ENCODE results near the gene IRX3.
A peak's percentile ranks its signal among the peaks of the same experiment; 100 is the strongest.

The IRX3 gene

GRCh38 chr16:54288835-54289241, 2.3 kb upstream of the IRX3 start:
- Histone ChIP-seq H3K9me3 (ENCODE audit: low read depth, low read length) (no peaks in the 10 kb centered on the region), H3K27ac (no peak overlapping the region), H3K36me3 (ENCODE audit: insufficient read depth, low read length) (no peaks in the 10 kb centered on the region), H3K4me3 (no peak overlapping the region), H3K9ac (ENCODE audit: insufficient read length) (no peak overlapping the region)
- no peak for DNase-seq (ENCODE audit: low read depth, low spot score)
- TF ChIP-seq EZH2 (IDR thresholded peaks at IDR 0.05) = no peak
- TF ChIP-seq FOXP2 (optimal IDR thresholded peaks at IDR 0.05; ENCODE audit: control extremely low read depth, extremely low read length, insufficient read depth) = no peak
- no peak for TF ChIP-seq POLR2AphosphoS5 (IDR thresholded peaks at IDR 0.05; ENCODE audit: borderline replicate concordance, low read depth, low read length)

GRCh38 chr16:54288030-54288834, 1.6 kb upstream of the IRX3 start:
- Histone ChIP-seq H3K4me3 (no peak overlapping the region), H3K36me3 (ENCODE audit: insufficient read depth, low read length) (no peaks in the 10 kb centered on the region), H3K27ac (no peak overlapping the region), H3K9ac (ENCODE audit: insufficient read length) (no peak overlapping the region), H3K9me3 (ENCODE audit: low read depth, low read length) (no peaks in the 10 kb centered on the region)
- DNase-seq (ENCODE audit: low read depth, low spot score) = no peak
- TF ChIP-seq EZH2 (IDR thresholded peaks at IDR 0.05) = no peak
- TF ChIP-seq POLR2AphosphoS5 (IDR thresholded peaks at IDR 0.05; ENCODE audit: borderline replicate concordance, low read depth, low read length) = no peak
- no peak for TF ChIP-seq FOXP2 (optimal IDR thresholded peaks at IDR 0.05; ENCODE audit: control extremely low read depth, extremely low read length, insufficient read depth)

GRCh38 chr16:54287131-54288029, 793 bp upstream of the IRX3 start:
- H3K27ac ChIP-seq = no peak overlapping the region

GRCh38 chr16:54286090-54286365, 559 bp downstream of the IRX3 start:
- Histone ChIP-seq H3K9me3 (ENCODE audit: low read depth, low read length) (no peaks in the 10 kb centered on the region), H3K36me3 (ENCODE audit: insufficient read depth, low read length) (no peaks in the 10 kb centered on the region), H3K4me3 (peak overlapping the region; percentile 87), H3K27ac (no peak overlapping the region), H3K9ac (ENCODE audit: insufficient read length) (peak overlapping the region; percentile 64)
- no peak for DNase-seq (ENCODE audit: low read depth, low spot score)
- TF ChIP-seq POLR2AphosphoS5 (IDR thresholded peaks at IDR 0.05; ENCODE audit: borderline replicate concordance, low read depth, low read length) = no peak

More at GRCh38 chr16:54287131-54288029, 793 bp upstream of the IRX3 start:
- no peak for DNase-seq (ENCODE audit: low read depth, low spot score)
- peak overlapping the region; percentile 71 for H3K9ac ChIP-seq (ENCODE audit: insufficient read length)
- no peaks in the 10 kb centered on the region for H3K36me3 ChIP-seq (ENCODE audit: insufficient read depth, low read length)
- peak overlapping the region; percentile 87 for H3K4me3 ChIP-seq
- TF ChIP-seq FOXP2 (optimal IDR thresholded peaks at IDR 0.05; ENCODE audit: control extremely low read depth, extremely low read length, insufficient read depth) (no peak), EZH2 (IDR thresholded peaks at IDR 0.05) (no peak), POLR2AphosphoS5 (IDR thresholded peaks at IDR 0.05; ENCODE audit: borderline replicate concordance, low read depth, low read length) (no peak)
- H3K9me3 ChIP-seq (ENCODE audit: low read depth, low read length) = no peaks in the 10 kb centered on the region

GRCh38 chr16:54285414-54286089, 1.0 kb downstream of the IRX3 start:
- Histone ChIP-seq H3K36me3 (ENCODE audit: insufficient read depth, low read length) (no peaks in the 10 kb centered on the region), H3K9me3 (ENCODE audit: low read depth, low read length) (no peaks in the 10 kb centered on the region), H3K9ac (ENCODE audit: insufficient read length) (no peak overlapping the region), H3K27ac (no peak overlapping the region), H3K4me3 (peak overlapping the region; percentile 87)
- TF ChIP-seq EZH2 (IDR thresholded peaks at IDR 0.05) (no peak), POLR2AphosphoS5 (IDR thresholded peaks at IDR 0.05; ENCODE audit: borderline replicate concordance, low read depth, low read length) (no peak), FOXP2 (optimal IDR thresholded peaks at IDR 0.05; ENCODE audit: control extremely low read depth, extremely low read length, insufficient read depth) (no peak)
- no peak for DNase-seq (ENCODE audit: low read depth, low spot score)

GRCh38 chr16:54284931-54285413, 1.6 kb downstream of the IRX3 start:
- H3K9me3 ChIP-seq (ENCODE audit: low read depth, low read length) = no peaks in the 10 kb centered on the region
- no peak for TF ChIP-seq POLR2AphosphoS5 (IDR thresholded peaks at IDR 0.05; ENCODE audit: borderline replicate concordance, low read depth, low read length)
- TF ChIP-seq EZH2 (IDR thresholded peaks at IDR 0.05) = no peak
- TF ChIP-seq FOXP2 (optimal IDR thresholded peaks at IDR 0.05; ENCODE audit: control extremely low read depth, extremely low read length, insufficient read depth) = no peak
- H3K27ac ChIP-seq = no peak overlapping the region
- no peak overlapping the region for H3K9ac ChIP-seq (ENCODE audit: insufficient read length)
- no peak for DNase-seq (ENCODE audit: low read depth, low spot score)
- no peaks in the 10 kb centered on the region for H3K36me3 ChIP-seq (ENCODE audit: insufficient read depth, low read length)
- peak overlapping the region; percentile 87 for H3K4me3 ChIP-seq

- H3K4me3 ChIP-seq = peak overlapping the region; percentile 87; the same call in 1 of the 2 replicates
- H3K9ac ChIP-seq (ENCODE audit: insufficient read length) = no peak overlapping the region
- TF ChIP-seq POLR2AphosphoS5 (IDR thresholded peaks at IDR 0.05; ENCODE audit: borderline replicate concordance, low read depth, low read length) = no peak
- no peaks in the 10 kb centered on the region for H3K36me3 ChIP-seq (ENCODE audit: insufficient read depth, low read length)
- no peaks in the 10 kb centered on the region for H3K9me3 ChIP-seq (ENCODE audit: low read depth, low read length)
- no peak overlapping the region for H3K27ac ChIP-seq
- no peak for DNase-seq (ENCODE audit: low read depth, low spot score)
Measured at GRCh38 chr16:54284319-54284930, 2.2 kb downstream of the IRX3 start.

Measured in SK-N-MC (cell line).